C4-2B (cell line): ENCODE data around the gene SDR39U1.

Source experiments
- ZFX ChIP-seq: fragments of 450-650 bp; IDR thresholded peaks from 2 replicates; pipeline ENCODE4 v1.6.1; 2017
- TF ChIP-seq, protein P1 (sequence below): fragments of 450-650 bp; conservative IDR thresholded peaks from 2 replicates; pipeline ENCODE4 v1.5.1; 2017; ENCODE audit warnings: mild to moderate bottlenecking

GRCh38 chr14:24442240-24443052 is at the start of gene SDR39U1:
- TF ChIP-seq, protein P1, sequence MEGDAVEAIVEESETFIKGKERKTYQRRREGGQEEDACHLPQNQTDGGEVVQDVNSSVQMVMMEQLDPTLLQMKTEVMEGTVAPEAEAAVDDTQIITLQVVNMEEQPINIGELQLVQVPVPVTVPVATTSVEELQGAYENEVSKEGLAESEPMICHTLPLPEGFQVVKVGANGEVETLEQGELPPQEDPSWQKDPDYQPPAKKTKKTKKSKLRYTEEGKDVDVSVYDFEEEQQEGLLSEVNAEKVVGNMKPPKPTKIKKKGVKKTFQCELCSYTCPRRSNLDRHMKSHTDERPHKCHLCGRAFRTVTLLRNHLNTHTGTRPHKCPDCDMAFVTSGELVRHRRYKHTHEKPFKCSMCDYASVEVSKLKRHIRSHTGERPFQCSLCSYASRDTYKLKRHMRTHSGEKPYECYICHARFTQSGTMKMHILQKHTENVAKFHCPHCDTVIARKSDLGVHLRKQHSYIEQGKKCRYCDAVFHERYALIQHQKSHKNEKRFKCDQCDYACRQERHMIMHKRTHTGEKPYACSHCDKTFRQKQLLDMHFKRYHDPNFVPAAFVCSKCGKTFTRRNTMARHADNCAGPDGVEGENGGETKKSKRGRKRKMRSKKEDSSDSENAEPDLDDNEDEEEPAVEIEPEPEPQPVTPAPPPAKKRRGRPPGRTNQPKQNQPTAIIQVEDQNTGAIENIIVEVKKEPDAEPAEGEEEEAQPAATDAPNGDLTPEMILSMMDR: no peak
- no peak for TF ChIP-seq ZFX
